Measurements from ENCODE around the gene STUM. TPM values are rescaled to one million over a fixed set of nuclear protein-coding genes. Genes with fewer than 3 reads are reported as not detected.

Gene STUM
- total RNA-seq, 1 donor from 2014 or later, result 24.3 TPM

DNA sequence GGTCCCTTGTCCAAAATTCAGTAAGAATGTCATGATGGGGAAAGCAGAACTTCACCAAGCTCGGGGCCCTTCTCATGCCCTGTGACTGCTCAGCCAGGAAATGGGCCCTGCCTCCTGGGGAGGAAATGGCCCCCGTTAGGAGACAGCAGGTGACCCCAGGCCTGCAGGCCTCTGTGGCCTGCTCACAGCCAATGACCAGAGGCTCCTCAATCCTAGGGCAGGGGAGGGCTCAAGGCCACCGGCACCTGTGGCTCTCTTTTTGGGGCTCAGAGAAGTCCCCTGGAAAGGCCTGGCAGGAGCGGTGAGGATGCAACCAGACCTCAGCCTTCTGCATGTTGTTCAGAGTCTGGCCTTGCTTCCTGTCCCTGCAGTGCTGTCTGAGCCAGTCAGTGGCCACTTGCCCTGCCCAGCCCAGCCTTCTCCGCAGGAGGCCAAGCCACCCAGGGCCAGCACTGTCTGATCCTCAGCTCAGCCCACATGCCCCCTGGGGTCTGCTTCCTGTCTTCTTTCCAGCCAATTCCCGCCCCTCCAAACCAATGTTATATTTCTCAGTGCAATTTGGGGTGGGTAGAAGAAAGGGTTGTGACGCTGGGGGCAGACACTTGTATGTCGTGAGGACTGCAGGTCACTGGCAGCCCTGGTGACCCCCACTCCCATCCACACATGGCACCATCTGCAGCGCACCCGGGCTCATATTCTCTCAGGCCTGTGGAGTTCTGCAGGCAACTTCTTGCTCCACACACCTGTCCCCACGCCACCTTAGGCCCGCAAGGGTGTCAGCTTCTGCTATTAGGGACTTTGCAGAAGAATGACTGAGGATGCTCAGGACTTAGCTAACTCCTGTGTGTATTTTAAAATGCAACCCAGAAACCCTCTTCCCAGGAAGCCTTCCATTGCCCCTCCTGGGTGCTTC is 106.9 kb downstream of the STUM start:
- no peak for DNase-seq

DNA sequence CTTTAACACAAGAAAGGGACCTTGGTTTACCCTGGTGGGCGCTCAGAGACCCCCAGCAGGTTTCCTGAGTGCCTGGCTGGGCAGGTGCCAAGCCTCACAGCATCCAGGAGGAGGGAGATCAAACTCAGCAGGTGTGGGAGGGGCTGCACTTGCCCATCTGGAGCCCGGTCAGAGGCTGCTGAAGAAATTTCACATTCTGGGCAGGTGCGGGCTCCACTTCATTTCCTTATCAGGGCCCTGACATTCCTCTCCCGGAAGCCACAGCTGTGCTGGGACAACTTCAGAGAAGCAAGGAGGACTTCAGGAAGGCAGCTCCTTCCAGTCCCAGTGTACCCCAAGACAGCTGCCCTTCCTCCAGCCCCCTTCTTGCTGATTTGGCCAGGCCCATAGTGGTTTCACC is 107.6 kb downstream of the STUM start:
- DNase-seq, result no peak

DNA sequence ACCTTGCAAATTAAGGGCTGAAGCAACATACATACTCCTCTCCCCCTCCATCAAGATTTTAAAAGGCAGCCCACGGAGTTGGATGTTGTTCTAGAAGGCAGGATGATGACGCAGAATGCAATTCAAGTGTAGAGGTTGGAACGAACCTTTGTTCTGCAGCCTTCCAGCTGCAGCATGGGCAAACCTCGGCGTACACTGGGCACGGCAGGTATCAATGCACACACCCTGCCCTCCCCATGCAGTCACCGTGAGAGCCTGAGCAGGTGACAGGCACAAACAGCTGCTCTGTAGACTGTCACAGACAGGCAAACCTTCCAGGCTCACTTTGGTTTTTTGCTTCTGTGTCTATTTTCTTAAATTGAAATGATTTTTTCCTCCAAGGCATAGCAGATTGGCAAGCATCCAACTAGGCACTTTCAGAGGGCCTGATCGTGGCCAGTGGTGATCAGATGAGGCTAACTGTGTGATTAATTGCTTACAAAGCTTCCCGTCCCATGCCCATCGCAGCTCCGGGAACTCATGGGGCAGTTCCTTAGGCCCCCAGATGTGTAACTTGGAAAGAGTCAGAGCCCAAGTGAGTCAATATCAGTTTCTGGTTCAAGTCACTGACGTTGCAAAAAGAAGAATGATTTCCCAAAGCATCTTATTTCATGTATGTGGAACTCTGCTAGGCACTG is 108.2 kb downstream of the STUM start:
- no peak for DNase-seq

DNA sequence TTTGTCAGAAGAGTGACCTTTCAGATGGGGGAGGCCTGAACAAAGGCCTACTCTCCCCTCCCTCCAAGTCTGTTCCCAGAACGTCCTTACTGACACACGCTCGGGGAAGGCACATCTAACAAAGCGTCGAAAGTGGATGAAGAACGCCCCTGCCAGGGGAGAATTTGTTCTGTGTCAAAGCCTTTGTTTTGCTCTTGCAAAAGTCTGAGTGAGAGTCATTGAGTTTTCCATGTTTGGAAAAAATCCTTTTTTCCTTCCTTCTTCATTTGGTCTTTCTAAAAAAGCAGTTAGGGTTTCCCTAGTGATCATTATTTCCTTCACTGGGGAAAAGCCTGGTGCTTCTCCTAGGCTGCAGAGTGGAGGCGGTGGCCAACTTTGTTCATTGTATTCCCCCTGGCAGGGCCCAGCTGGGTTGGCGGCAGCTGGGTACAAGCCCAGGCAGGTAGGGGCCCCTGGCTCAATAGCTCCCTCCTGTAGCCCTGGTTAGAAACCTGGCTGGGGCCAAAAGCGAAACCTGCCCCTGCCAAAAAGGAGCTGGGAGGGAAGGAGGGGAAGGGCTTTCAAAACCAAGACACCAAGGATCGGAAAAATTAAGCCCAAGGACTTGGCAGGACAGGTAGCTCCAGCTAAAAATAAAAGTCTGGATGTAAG is 109.5 kb downstream of the STUM start:
- peak; percentile 48 for DNase-seq

DNA sequence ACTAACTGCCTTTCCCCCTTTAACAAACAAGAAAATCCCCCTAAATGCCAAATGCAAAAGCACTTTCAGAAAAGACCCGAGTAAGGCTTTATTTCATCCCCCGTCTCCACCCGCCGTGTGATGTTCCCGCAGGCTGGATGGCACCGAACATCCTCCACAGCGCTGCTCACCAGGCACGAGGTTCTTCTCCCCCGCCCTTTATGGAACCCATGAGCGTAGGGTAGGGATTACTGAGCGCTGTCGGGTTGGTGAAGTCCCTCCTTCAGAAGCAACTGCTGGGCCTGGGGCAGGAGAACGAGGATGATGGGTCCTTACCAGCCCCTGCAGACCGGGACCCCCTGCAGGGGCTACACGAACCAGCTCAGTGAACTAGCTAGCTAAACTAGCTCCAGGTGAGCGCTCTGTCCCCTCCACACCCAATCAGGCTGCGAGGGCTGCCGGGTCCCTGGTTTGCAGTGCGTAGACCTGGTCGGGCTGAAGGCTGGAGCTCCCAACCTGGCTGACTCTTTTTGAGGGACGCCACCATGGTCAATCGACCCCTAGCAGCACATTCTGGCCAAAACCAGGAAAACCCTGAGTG is 110.1 kb downstream of the STUM start:
- no peak for DNase-seq

Other genes starting within 250 kb of the STUM start
- 20.1 TPM for gene LIN9, start 239.6 kb upstream of the STUM start, total RNA-seq
- gene PARP1, start 140.7 kb upstream of the STUM start, total RNA-seq, result 104 TPM
- 3.9 TPM for gene ITPKB, start 190.5 kb downstream of the STUM start, total RNA-seq